GM19372 (cell line): ENCODE results near the gene GRM5.

Source experiments
- ATAC-seq: cut with Tn5 transposase; IDR thresholded peaks from one replicate; pipeline ENCODE4 v1.9.1; 2021; ENCODE audit warnings: mild to moderate bottlenecking, low read depth, moderate library complexity; ENCODE audit not compliant: unreplicated experiment

Gene GRM5

GRCh38 chr11:88629496-88629895 is 436.3 kb downstream of the GRM5 start:
- no peak for ATAC-seq

- no peak for ATAC-seq
These were observed 439.6 kb downstream of the GRM5 start for GRCh38 chr11:88626216-88626615.

DNA sequence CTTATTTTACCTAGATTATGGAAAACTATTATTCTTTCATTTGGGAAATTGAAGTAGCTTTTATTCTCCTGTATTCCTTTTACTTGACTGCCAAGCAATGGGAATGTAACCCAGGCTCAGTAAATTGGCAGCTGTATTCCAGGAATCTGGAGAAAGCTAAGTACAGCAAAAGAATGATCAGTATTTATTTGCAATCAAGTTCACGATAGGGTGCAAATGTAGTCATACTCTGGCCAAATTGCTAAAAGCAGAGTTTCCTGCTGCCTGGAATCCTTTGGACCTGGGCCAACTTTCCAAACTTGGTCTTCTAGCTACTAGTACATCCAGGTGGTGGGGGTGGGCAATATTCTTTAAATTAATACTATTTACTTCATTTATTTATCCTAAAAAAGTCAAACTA is 442.3 kb downstream of the GRM5 start:
- no peak for ATAC-seq

DNA sequence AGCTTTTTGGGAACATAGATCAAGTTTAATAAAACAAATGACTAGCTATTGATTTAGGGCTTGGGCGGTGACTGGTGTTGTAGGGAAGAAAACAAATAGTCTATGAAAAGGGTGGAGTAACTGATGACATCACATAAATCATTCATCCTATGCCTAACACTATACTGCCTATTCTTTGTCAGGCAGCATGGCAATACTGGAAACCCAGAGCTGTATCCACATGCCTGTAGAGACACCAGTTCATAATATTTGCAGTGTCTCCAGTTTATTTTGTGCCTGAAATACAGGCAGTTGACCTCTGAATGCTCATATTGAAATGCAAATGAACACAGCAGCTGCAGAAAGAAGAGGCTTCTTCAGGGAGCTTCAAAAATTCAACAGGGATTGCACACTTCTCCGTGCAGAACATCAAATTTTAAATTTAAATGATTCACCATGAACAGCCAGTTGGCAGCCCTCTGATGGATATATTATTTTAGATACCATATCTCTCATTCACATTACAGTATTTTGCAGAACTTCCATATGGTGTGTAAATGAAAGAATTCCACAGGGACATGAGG is 445.1 kb downstream of the GRM5 start:
- ATAC-seq: no peak

DNA sequence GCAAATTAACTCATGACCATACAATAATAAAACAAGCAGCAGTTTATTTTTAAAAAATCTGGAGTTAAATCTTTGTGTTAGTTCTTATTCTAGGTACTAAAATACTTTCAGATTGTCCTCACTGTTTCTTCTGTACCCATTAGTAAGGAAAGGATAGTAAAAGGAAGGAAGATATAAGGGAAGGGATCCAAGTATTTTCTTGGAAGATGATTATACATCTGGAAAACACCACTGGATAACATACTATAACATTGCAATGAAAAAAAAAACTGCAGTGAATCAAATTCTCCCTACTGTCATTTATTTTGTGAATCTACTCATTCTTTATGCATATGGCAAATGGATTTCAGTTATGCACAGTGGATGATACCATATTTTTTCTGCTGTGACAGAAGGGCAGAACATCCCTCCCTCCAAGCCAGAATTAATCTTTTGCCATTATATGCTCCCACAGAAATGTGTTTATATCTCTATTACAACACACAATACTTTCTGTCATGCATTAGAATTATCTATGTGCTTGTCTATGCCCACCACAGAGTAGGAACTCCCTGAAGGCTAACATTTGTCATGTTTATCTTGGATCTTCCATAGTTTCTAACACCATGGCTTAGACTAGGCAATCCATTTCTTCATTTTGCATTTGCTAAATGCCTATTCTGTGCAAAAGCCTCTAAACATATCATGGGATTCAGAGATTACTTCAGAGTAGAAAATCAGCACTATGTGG is 446.0 kb downstream of the GRM5 start:
- ATAC-seq: no peak

- no peak for ATAC-seq
These were observed 446.7 kb downstream of the GRM5 start for GRCh38 chr11:88619071-88619425.

- no peak for ATAC-seq
These were observed 447.3 kb downstream of the GRM5 start for GRCh38 chr11:88618327-88619070.

GRCh38 chr11:88617226-88617625 is 448.6 kb downstream of the GRM5 start:
- ATAC-seq: no peak

DNA sequence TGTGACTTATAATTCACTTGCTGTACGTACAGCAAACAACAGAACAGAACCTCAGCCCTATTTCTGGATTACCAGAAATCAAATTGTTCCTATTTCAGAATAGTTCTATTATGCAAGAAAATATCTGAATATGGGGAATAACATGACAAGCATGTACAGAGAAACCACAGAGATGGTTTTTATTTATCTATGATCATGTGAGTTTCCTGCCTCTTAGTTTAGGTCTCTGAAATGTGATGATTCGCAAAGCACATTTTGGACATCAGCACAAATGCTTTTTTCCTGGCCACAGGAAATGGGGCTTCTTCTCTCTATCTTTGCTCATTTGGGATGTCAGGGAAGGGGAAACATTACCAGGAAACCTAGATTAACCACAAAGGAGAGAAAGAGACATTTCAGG is 461.5 kb downstream of the GRM5 start:
- no peak for ATAC-seq

- ATAC-seq: no peak
These were observed 462.5 kb downstream of the GRM5 start for GRCh38 chr11:88603091-88603867.

GRCh38 chr11:88597387-88597786 is 468.4 kb downstream of the GRM5 start:
- ATAC-seq: no peak

DNA sequence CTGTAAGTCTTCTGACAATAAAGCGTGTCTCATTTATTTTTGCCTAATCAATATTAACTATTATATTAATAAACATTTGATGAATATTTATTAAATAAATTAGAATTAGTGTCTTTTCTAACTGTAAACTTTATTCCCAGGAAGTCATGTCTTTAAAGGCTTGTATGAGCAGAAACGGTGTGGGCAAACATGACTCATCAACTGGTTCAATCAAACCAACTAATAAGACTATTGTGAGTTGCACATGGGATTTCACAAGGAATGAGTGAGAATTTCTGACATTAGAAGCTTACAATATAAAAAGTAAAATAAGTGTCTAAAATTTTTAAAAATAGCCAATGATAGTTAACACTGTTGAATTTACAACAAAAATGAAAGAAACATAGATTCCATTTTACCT is 469.0 kb downstream of the GRM5 start:
- no peak for ATAC-seq

- no peak for ATAC-seq
These were observed 471.4 kb downstream of the GRM5 start for GRCh38 chr11:88594274-88594950.

DNA sequence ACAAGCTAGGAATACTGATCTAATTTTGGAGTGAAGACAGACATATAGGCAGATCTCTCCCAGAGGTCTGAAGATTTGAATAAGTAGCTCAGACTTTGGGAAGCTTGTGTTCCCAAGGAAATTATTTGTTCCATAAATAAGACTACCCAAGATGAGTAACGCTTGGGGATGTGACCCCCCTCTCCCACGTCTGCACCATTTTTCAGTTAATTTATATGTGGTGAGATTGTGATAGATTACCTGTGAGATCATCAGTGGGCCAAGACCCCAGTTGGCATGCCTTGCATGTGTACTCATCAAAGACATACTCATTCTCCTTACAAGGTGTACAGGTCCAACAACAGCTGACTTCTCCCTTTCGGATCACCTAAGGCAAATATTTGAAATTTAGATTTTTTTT is 475.4 kb downstream of the GRM5 start:
- ATAC-seq: no peak

DNA sequence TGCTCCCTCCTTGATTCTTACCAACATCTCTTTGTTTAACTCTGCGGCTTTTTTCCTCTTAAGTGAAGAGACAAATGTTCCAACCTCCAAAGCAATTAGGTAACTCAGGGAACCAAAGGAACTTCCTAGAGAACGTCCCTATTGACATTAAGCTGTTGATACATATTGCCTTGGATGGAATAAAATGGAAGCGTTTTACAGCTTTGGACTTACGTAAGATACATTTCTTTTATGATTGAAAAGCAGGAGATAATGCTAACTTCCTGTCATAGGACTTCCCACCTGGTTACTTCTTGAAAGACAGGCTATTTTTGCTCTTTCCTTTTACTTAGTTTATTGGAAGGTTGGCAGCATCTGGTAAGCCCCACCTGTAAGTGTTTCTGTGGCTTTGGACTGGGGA is 482.5 kb downstream of the GRM5 start:
- no peak for ATAC-seq

DNA sequence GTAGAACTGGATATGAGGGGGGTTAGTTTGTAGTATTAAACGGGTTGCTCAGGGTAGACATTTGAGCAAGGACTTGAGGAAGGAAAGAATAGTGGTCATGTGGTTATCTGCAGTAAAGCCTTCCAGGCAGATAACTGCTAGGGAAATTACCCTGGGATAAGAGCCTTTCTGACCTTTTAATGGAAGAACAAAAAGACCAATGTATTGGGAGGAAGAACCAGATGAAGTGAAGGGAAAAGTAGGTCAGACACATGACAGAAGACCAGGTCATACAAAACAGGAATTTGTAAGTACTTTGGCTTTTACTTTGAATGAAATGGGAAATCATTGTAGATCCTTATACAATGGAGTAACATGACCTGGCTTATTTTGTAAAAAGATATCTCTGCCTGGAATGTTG is 486.3 kb downstream of the GRM5 start:
- ATAC-seq: no peak

DNA sequence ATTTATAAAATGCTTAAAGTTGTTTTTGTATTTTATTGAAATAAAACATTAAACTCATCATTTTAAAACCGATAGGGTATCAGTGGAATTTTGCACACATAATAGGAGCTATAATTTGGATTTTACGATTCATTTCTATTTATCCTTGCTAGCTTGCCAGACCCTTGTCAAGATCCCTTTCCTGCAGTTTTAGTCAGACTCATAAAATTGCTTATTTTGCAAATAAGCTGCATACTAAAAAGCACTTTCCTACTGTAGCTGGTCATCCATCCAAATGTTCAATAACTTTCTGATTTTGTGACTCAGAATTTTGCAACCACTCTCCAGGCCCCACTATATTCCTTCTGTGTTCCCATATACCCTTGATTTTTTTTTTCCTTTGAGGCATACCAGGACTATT is 489.0 kb downstream of the GRM5 start:
- no peak for ATAC-seq

- ATAC-seq: no peak
These were observed 489.9 kb downstream of the GRM5 start for GRCh38 chr11:88575916-88576315.

- no peak for ATAC-seq
These were observed 496.4 kb downstream of the GRM5 start for GRCh38 chr11:88569342-88569741.

DNA sequence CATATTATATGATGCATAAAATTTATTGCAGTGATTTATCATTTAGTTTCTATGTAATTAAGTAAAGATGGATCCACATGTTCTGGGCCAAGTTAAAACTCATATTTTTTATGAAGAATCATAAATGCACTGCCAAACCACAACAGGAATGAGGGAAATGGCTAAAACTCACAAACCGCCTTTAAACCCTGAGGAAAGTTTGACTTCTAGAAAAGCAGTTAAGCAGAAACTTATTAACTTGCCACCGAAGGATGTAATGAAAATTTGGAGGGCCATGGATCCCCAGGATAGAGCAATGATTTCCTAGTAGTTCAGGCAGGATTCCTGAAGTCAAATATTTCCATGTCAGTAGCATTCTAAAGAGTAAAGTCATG is 510.0 kb downstream of the GRM5 start:
- ATAC-seq: no peak
